ENCODE results near the gene ETNK2. TPM values are rescaled to one million over a fixed set of nuclear protein-coding genes. Genes with fewer than 3 reads are reported as not detected.

The ETNK2 gene
- total and polyA plus RNA-seq, 2 donors from 2014 or later, result 33.3 to 166 TPM

DNA sequence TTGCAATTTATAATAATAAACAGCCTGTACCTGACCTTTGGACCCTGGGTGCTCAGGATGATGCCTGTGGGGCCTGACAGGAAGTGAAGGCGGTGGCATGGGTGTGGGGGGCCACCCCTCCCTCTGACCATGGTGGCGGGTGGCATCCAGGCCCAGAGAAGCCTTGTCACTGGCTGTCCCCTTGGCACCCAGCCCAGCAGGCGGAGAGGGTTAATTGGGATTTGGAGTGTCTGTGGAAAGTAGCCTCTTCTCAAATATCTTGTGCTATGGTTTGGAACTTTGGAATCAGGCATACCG lies 58.5 kb downstream of the ETNK2 start:
- peaks cover 8 to 65% (median 53%) of the 10 kb centered on the region in 3 donors for H3K4me1 ChIP-seq (ENCODE audit: control insufficient read depth in 2 of 3, insufficient read depth in 2 of 3, low read depth in 1 of 3, low read length in 3 of 3)
- peak in 2 of 5 donors; percentile 39 to 50 for DNase-seq
- TF ChIP-seq, protein P1, sequence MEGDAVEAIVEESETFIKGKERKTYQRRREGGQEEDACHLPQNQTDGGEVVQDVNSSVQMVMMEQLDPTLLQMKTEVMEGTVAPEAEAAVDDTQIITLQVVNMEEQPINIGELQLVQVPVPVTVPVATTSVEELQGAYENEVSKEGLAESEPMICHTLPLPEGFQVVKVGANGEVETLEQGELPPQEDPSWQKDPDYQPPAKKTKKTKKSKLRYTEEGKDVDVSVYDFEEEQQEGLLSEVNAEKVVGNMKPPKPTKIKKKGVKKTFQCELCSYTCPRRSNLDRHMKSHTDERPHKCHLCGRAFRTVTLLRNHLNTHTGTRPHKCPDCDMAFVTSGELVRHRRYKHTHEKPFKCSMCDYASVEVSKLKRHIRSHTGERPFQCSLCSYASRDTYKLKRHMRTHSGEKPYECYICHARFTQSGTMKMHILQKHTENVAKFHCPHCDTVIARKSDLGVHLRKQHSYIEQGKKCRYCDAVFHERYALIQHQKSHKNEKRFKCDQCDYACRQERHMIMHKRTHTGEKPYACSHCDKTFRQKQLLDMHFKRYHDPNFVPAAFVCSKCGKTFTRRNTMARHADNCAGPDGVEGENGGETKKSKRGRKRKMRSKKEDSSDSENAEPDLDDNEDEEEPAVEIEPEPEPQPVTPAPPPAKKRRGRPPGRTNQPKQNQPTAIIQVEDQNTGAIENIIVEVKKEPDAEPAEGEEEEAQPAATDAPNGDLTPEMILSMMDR (IDR thresholded peaks at IDR 0.05; ENCODE audit: borderline replicate concordance, extremely low read depth, insufficient read depth), result no peak

DNA sequence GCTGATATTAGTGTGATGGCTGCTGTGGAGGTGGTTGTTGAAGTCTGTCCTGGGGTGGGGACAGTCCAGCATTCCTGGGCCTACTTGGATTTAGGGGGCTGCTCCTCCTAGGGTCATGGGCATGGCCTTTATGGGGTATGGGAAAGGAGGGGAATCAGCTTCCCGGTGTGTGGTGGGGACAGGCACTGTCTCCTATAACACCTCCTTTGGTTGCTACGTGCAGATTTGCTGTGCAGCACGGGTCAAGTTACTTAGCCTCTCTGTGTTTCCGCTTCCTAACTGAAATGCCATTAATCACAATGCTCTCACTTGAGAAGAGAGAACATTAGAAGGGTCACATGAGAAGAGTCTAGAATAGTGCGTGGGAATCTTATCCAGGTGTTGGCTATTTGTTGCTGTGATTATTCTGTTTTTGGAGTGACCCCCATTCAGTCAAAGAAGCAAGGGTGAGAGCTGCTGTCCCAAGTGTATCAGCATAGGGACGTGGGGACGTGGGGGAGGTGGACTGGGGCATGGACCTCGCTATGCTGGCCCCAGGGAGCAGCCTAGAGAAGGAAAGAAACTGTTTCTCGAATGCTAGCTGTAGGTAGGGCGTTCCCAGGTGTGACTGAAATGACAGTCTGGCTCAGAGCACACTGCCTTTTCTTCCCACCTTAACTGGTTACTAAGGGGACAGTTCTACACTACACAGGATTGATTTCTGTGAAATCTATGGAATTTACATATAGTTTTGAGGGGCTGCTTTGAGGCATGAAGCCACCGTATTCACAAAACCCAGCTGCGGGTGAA lies 59.0 kb downstream of the ETNK2 start:
- H3K27me3 ChIP-seq (ENCODE audit: control insufficient read depth, insufficient read depth, low read length), result no peaks in the 10 kb centered on the region
- peak overlapping the region; percentile 71 to 80 for H3K27ac ChIP-seq (ENCODE audit: low read depth in 2 of 2, low read length in 2 of 2)
- peak overlapping the region in 1 of 3 donors; percentile 37 for H3K9ac ChIP-seq (ENCODE audit: low read length in 3 of 3)
- H3K36me3 ChIP-seq (ENCODE audit: control insufficient read depth in 2 of 3, insufficient read depth in 3 of 3, low read length in 3 of 3), result no peaks in the 10 kb centered on the region
- peak overlapping the region in 1 of 3 donors; percentile 14 for H3K4me3 ChIP-seq (ENCODE audit: low read length in 3 of 3)
- no peaks in the 10 kb centered on the region for H3K9me3 ChIP-seq (ENCODE audit: control insufficient read depth in 2 of 3, insufficient read depth in 1 of 3, low read length in 3 of 3)
- DNase-seq (no peak), FAIRE-seq (no peak)
- intact Hi-C loops (cut with DNase I), result no loop called here
- peaks cover 8 to 71% (median 59%) of the 10 kb centered on the region in 3 donors for H3K4me1 ChIP-seq (ENCODE audit: control insufficient read depth in 2 of 3, insufficient read depth in 2 of 3, low read depth in 1 of 3, low read length in 3 of 3)
- TF ChIP-seq, protein P1 (IDR thresholded peaks at IDR 0.05; ENCODE audit: borderline replicate concordance, extremely low read depth, insufficient read depth), result no peak

More for the DNA sequence above, 58.5 kb downstream of the ETNK2 start:
- peak overlapping the region in 1 of 3 donors; percentile 37 for H3K9ac ChIP-seq (ENCODE audit: low read length in 3 of 3)
- intact Hi-C loops (cut with DNase I), result no loop called here
- H3K27ac ChIP-seq (ENCODE audit: low read depth in 2 of 2, low read length in 2 of 2), result peak overlapping the region; percentile 26 to 71
- H3K9me3 ChIP-seq (ENCODE audit: control insufficient read depth in 2 of 3, insufficient read depth in 1 of 3, low read length in 3 of 3), result no peaks in the 10 kb centered on the region
- no peaks in the 10 kb centered on the region for H3K27me3 ChIP-seq (ENCODE audit: control insufficient read depth, insufficient read depth, low read length)
- FAIRE-seq, result no peak
- H3K4me3 ChIP-seq (ENCODE audit: low read length in 3 of 3), result peak overlapping the region in 2 of 3 donors; percentile 14 to 26
- no peaks in the 10 kb centered on the region for H3K36me3 ChIP-seq (ENCODE audit: control insufficient read depth in 2 of 3, insufficient read depth in 3 of 3, low read length in 3 of 3)

DNA sequence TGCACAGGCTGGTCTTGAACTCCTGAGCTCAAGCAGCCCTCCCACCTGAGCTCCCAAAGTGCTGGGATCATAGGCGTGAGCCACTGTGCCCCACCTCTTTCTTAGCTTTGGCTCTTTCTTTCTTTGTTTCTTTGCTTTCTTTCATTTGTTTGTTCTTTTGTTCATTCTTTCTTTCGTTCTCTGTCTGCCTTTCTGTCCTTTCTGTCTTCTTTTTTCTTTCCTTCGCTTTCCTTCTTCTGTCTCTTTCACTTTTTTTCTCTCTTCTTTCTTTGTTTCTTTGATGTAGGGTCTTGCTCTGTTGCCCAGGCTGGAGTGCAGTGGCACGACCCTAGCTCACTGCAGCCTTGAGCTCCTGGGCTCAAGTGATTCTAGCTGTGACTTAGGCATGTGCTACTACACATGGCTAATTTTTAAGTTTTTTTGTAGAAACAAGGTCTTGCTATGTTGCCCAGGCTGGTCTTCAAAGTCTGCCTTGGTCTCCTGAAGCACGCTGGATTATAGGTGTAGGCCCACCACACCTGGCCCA lies 60.0 kb downstream of the ETNK2 start:
- H3K9ac ChIP-seq (ENCODE audit: low read length in 3 of 3), result no peak overlapping the region
- H3K36me3 ChIP-seq (ENCODE audit: control insufficient read depth in 2 of 3, insufficient read depth in 3 of 3, low read length in 3 of 3), result no peaks in the 10 kb centered on the region
- peaks cover 8 to 75% (median 67%) of the 10 kb centered on the region in 3 donors for H3K4me1 ChIP-seq (ENCODE audit: control insufficient read depth in 2 of 3, insufficient read depth in 2 of 3, low read depth in 1 of 3, low read length in 3 of 3)
- H3K9me3 ChIP-seq (ENCODE audit: control insufficient read depth in 2 of 3, insufficient read depth in 1 of 3, low read length in 3 of 3), result no peaks in the 10 kb centered on the region
- H3K4me3 ChIP-seq (ENCODE audit: low read length in 3 of 3), result no peak overlapping the region
- H3K27me3 ChIP-seq (ENCODE audit: control insufficient read depth, insufficient read depth, low read length), result no peaks in the 10 kb centered on the region
- H3K27ac ChIP-seq (ENCODE audit: low read depth in 2 of 2, low read length in 2 of 2), result no peak overlapping the region
- TF ChIP-seq, protein P1 (IDR thresholded peaks at IDR 0.05; ENCODE audit: borderline replicate concordance, extremely low read depth, insufficient read depth), result no peak
- intact Hi-C loops (cut with DNase I), result no loop called here
- FAIRE-seq (no peak), DNase-seq (no peak)
